Mesothelial cell of epicardium (in vitro differentiated cells): ENCODE measurements around the gene PRXL2A. TPM values are rescaled to one million over a fixed set of nuclear protein-coding genes. Genes with fewer than 3 reads are reported as not detected.
"Not testable (repeated sequence)": the region's sequence is repeated elsewhere in the genome, so short reads cannot be mapped to it uniquely, and the experiment has no call there.

Source experiments
- DNase-seq, 2 experiments: peaks; one replicate each; pipeline ENCODE4 v3.0.0; 2021; ENCODE audit warnings: low spot score in 2 of 2; ENCODE audit not compliant: unreplicated experiment in 2 of 2
- H3K27ac Mint-ChIP-seq: 2 replicates; pipeline ENCODE4 v1.8.0; 2021; ENCODE audit warnings: mixed read lengths
- H3K27me3 Mint-ChIP-seq: 2 replicates; pipeline ENCODE4 v1.8.0; 2021; ENCODE audit warnings: low read depth, mixed read lengths
- H3K36me3 Mint-ChIP-seq: 2 replicates; pipeline ENCODE4 v1.8.0; 2021; ENCODE audit warnings: mixed read lengths
- H3K4me1 Mint-ChIP-seq: 2 replicates; pipeline ENCODE4 v1.8.0; 2021; ENCODE audit warnings: mixed read lengths
- H3K4me3 Mint-ChIP-seq: 2 replicates; pipeline ENCODE4 v1.8.0; 2021; ENCODE audit warnings: mild to moderate bottlenecking, moderate library complexity, mixed read lengths
- H3K9me3 Mint-ChIP-seq: 2 replicates; pipeline ENCODE4 v1.8.0; 2021; ENCODE audit warnings: mixed read lengths
- total RNA-seq: library from RNA; stranded (reverse); gene quantifications from 3 replicates; pipeline ENCODE4 v1.2.1, GENCODE V29; 2021
- TF ChIP-seq, protein P1 (sequence below): fragments of 200-600 bp; sonication (generic); IDR thresholded peaks from one replicate; pipeline ENCODE4 v1.5.0; 2021; ENCODE audit warnings: antibody characterized with exemption; ENCODE audit not compliant: unreplicated experiment

Gene PRXL2A, protein sequence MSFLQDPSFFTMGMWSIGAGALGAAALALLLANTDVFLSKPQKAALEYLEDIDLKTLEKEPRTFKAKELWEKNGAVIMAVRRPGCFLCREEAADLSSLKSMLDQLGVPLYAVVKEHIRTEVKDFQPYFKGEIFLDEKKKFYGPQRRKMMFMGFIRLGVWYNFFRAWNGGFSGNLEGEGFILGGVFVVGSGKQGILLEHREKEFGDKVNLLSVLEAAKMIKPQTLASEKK
- total RNA-seq: 93.9 to 101 TPM (median 97.0 TPM) in 3 replicates

- no peaks in the 10 kb centered on the region for H3K27me3 Mint-ChIP-seq
- no peaks in the 10 kb centered on the region for H3K9me3 Mint-ChIP-seq
- no peaks in the 10 kb centered on the region for H3K36me3 Mint-ChIP-seq
- TF ChIP-seq, protein P1, sequence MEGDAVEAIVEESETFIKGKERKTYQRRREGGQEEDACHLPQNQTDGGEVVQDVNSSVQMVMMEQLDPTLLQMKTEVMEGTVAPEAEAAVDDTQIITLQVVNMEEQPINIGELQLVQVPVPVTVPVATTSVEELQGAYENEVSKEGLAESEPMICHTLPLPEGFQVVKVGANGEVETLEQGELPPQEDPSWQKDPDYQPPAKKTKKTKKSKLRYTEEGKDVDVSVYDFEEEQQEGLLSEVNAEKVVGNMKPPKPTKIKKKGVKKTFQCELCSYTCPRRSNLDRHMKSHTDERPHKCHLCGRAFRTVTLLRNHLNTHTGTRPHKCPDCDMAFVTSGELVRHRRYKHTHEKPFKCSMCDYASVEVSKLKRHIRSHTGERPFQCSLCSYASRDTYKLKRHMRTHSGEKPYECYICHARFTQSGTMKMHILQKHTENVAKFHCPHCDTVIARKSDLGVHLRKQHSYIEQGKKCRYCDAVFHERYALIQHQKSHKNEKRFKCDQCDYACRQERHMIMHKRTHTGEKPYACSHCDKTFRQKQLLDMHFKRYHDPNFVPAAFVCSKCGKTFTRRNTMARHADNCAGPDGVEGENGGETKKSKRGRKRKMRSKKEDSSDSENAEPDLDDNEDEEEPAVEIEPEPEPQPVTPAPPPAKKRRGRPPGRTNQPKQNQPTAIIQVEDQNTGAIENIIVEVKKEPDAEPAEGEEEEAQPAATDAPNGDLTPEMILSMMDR: no peak
- peak; percentile 74 to 85 for DNase-seq
- H3K4me1 Mint-ChIP-seq: peaks cover 62% of the 10 kb centered on the region
- peak within 1 kb of the TSS; percentile 93 for H3K4me3 Mint-ChIP-seq
- peak within 1 kb of the TSS; percentile 90 for H3K27ac Mint-ChIP-seq
Measured at GRCh38 chr10:80408242-80409101, at the start of gene PRXL2A. PRXL2A (plus strand) TSS chr10:80408551; CDS start chr10:80420468, 11,917 bp downstream.

- H3K4me3 Mint-ChIP-seq, DNase-seq, H3K36me3 Mint-ChIP-seq, H3K27ac Mint-ChIP-seq, H3K9me3 Mint-ChIP-seq: not testable (repeated sequence)
- Mint-ChIP-seq H3K27me3 (peaks cover 27% of the 10 kb centered on the region), H3K4me1 (peaks cover 10% of the 10 kb centered on the region)
Measured at GRCh38 chr10:80358925-80359324, 49.4 kb upstream of the PRXL2A start.

DNA sequence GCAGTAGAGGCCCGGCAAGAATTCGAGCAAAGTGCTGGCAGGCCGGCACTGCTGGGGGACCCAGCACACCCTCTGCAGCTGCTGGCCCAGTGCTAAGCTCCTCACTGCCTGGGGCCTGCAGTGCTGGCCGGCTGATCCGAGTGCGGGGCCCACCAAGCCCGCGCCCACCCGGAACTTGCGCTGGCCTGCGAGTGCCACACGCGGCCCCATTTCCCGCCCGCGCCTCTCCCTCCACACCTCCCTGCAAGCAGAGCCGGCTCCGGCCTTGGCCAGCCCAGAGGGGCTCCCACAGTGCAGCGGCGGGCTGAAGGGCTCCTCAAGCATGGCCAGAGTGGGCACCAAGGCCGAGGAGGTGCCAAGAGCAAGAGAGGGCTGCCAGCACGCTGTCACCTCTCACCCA is 48.7 kb upstream of the PRXL2A start:
- H3K36me3 Mint-ChIP-seq: no peaks in the 10 kb centered on the region
- no peak for DNase-seq
- no peak overlapping the region for H3K4me3 Mint-ChIP-seq
- TF ChIP-seq, protein P1: no peak
- no peak overlapping the region for H3K27ac Mint-ChIP-seq
- H3K4me1 Mint-ChIP-seq: peaks cover 14% of the 10 kb centered on the region
- H3K9me3 Mint-ChIP-seq: no peaks in the 10 kb centered on the region
- H3K27me3 Mint-ChIP-seq: peaks cover 27% of the 10 kb centered on the region

DNA sequence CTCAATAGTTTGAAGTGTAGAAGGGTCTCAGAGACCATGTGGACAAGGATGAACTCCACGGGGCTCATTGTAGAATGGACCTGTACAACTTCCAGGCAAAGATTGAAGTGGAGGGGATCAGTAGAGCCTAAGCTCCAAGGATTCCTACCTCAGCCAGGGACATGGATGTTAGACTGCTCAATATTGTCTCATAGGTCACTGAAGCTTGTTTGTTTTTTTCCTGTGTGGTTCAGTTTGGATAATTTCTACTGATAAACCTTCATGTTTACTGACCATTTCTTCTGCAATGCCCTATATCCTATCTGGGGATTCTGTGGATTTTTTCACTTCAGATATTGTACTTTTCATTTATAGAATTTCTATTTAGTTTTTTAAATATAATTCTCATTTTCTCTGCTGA is 42.8 kb upstream of the PRXL2A start:
- TF ChIP-seq, protein P1: no peak
- H3K4me3 Mint-ChIP-seq: no peak overlapping the region
- peaks cover 6% of the 10 kb centered on the region for H3K4me1 Mint-ChIP-seq
- no peak for DNase-seq
- no peak overlapping the region for H3K27ac Mint-ChIP-seq
- peaks cover 4% of the 10 kb centered on the region for H3K27me3 Mint-ChIP-seq
- peaks cover 12% of the 10 kb centered on the region for H3K36me3 Mint-ChIP-seq
- H3K9me3 Mint-ChIP-seq: peaks cover 36% of the 10 kb centered on the region

GRCh38 chr10:80371467-80371866 is 36.9 kb upstream of the PRXL2A start:
- no peak overlapping the region for H3K4me3 Mint-ChIP-seq
- peaks cover 9% of the 10 kb centered on the region for H3K36me3 Mint-ChIP-seq
- TF ChIP-seq, protein P1: no peak
- peaks cover 3% of the 10 kb centered on the region for H3K27me3 Mint-ChIP-seq
- no peak overlapping the region for H3K27ac Mint-ChIP-seq
- no peak for DNase-seq
- H3K4me1 Mint-ChIP-seq: no peaks in the 10 kb centered on the region
- peaks cover 32% of the 10 kb centered on the region for H3K9me3 Mint-ChIP-seq

DNA sequence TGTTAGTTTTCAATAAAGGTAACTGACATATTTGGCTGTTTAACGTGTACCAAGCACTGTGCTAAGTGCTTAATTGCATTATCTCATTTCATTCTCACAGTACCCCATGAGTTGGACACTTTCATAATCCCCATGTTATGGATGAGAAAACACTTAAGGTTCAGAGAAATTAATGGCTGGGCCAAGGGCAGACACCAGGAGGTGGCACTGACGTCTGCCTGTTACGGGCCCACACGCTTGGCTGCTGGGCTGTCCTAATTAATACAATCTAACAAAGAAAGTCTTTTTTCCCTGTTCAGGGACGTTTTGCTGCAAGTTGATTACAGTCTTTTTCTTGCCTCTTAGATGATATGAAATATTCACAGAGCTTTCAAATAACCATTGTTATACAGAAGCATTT is 35.7 kb upstream of the PRXL2A start:
- Mint-ChIP-seq H3K4me1 (no peaks in the 10 kb centered on the region), H3K4me3 (no peak overlapping the region), H3K27ac (no peak overlapping the region), H3K9me3 (peaks cover 22% of the 10 kb centered on the region), H3K36me3 (peaks cover 4% of the 10 kb centered on the region), H3K27me3 (peaks cover 9% of the 10 kb centered on the region)
- TF ChIP-seq, protein P1: no peak
- no peak for DNase-seq
